ENCODE measurements around the gene CDC20. TPM values are rescaled to one million over a fixed set of nuclear protein-coding genes. Genes with fewer than 3 reads are reported as not detected.

The CDC20 gene
- total and polyA plus RNA-seq, 2 of the 4 experiments (the other 2 are of a cell fraction), result 103 to 107 TPM

DNA sequence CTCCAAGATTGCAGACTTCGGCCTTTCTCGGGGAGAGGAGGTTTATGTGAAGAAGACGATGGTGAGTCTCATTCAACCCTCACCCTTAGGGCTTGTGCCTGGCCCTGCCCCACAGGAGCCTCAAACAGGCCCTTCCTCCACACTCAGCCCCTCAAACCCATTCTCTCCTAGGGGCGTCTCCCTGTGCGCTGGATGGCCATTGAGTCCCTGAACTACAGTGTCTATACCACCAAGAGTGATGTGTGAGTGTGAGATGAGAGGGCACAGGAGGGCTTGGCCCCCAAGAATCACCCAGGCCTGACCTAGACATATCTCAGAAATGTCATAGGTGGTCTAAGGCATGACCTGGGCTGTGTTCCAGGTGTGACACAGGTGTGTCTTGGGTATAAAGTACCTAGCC, 39.5 kb upstream of the CDC20 start:
- H3K14ac ChIP-seq (replicated peaks; ENCODE audit: low read depth, low read length), result no peak overlapping the region
- in situ Hi-C loops (cut with MboI; ENCODE audit: low sequenced_read_pairs), result no loop called here
- no peak overlapping the region for H3K4me3 ChIP-seq (ENCODE audit: insufficient read depth, low read depth, low read length)
- ChIA-PET POLR2A (ENCODE audit: unreplicated experiment) (no interaction called here), CTCF (no interaction called here)
- no peak for ATAC-seq (ENCODE audit: low read depth)
- no peak overlapping the region for H3K18ac ChIP-seq (ENCODE audit: low read depth, low read length)
- intact Hi-C loops (cut with micrococcal nuclease), result no loop called here
- no peak overlapping the region for H3K27ac ChIP-seq (ENCODE audit: insufficient read depth, low read length)
- no peak overlapping the region for H4K8ac ChIP-seq (ENCODE audit: low read depth in 2 of 2, low read length in 2 of 2)
- H3K4me2 ChIP-seq (ENCODE audit: low read depth, low read length), result no peak overlapping the region
- H2BK5ac ChIP-seq (ENCODE audit: low read depth, low read length, poor library complexity, severe bottlenecking), result no peak overlapping the region
- no peak overlapping the region for H3K4ac ChIP-seq (ENCODE audit: low read depth, low read length)
- peak overlapping the region; percentile 44 for H2AK9ac ChIP-seq (replicated peaks; ENCODE audit: low read depth, low read length, poor library complexity)
- no peaks in the 10 kb centered on the region for H3K36me3 ChIP-seq (ENCODE audit: control insufficient read depth, insufficient read depth, low read length)
- H3K23ac ChIP-seq (ENCODE audit: low read depth, low read length), result no peak overlapping the region
- no peak overlapping the region for H2BK120ac ChIP-seq (ENCODE audit: low read depth, low read length)
- WGBS, 2 experiments (ENCODE audit: extremely low coverage in 2 of 2, insufficient read length in 1 of 2), result no CpG with 5 or more reads among the region's 5 CpGs
- no peak overlapping the region for H2BK15ac ChIP-seq (ENCODE audit: low read depth, low read length)
- H4K20me1 ChIP-seq (ENCODE audit: insufficient read depth, low read length), result no peaks in the 10 kb centered on the region
- H4K91ac ChIP-seq (ENCODE audit: insufficient read depth, low read depth, low read length), result no peak overlapping the region
- no peaks in the 10 kb centered on the region for H3K9me3 ChIP-seq (ENCODE audit: control insufficient read depth, insufficient read depth, low read length)
- H3K9ac ChIP-seq (ENCODE audit: low read depth, low read length), result no peak overlapping the region
- no peaks in the 10 kb centered on the region for H3K79me1 ChIP-seq (ENCODE audit: low read depth in 1 of 2, low read length in 2 of 2)
- no peak overlapping the region for H2AK5ac ChIP-seq (ENCODE audit: low read depth, low read length)
- H3K56ac ChIP-seq (ENCODE audit: extremely low read depth, insufficient read depth, low read length), result no peak overlapping the region
- no peak overlapping the region for H2AFZ ChIP-seq (replicated peaks; ENCODE audit: low read length, poor library complexity)
- BruUV-seq (replicated peaks), result no TSS peak
- H3K4me1 ChIP-seq (ENCODE audit: control insufficient read depth, insufficient read depth, low read length), result peaks cover 5% of the 10 kb centered on the region
- no peak for DNase-seq
- H2BK20ac ChIP-seq (ENCODE audit: low read depth, low read length), result no peak overlapping the region
- no peak overlapping the region for H4K5ac ChIP-seq (ENCODE audit: low read depth, low read length)
- no peaks in the 10 kb centered on the region for H3K27me3 ChIP-seq (ENCODE audit: control insufficient read depth, insufficient read depth, low read length)
- TF ChIP-seq RCOR1 (IDR thresholded peaks at IDR 0.05; ENCODE audit: insufficient replicate concordance, low read length) (no peak), RAD21 (IDR thresholded peaks at IDR 0.05; ENCODE audit: low read length) (no peak), MAFK (IDR thresholded peaks at IDR 0.05; ENCODE audit: low read depth, low read length) (no peak), NFE2L2 (IDR thresholded peaks at IDR 0.05; ENCODE audit: low read depth, low read length) (no peak), BHLHE40 (IDR thresholded peaks at IDR 0.05; ENCODE audit: low read depth, low read length) (no peak), MXI1 (IDR thresholded peaks at IDR 0.05; ENCODE audit: borderline replicate concordance, low read depth, low read length) (no peak), SMC3 (IDR thresholded peaks at IDR 0.05; ENCODE audit: low read depth, low read length) (no peak), FOS (IDR thresholded peaks at IDR 0.05; ENCODE audit: low read depth, low read length) (no peak), MAZ (IDR thresholded peaks at IDR 0.05; ENCODE audit: borderline replicate concordance, low read depth, low read length) (no peak), POLR2A (IDR thresholded peaks at IDR 0.05; ENCODE audit: low read depth, low read length) (no peak), CHD1 (IDR thresholded peaks at IDR 0.05; ENCODE audit: low read depth, low read length) (no peak), CEBPB (IDR thresholded peaks at IDR 0.05; ENCODE audit: low read depth, low read length) (no peak)
- TF ChIP-seq, protein P1, sequence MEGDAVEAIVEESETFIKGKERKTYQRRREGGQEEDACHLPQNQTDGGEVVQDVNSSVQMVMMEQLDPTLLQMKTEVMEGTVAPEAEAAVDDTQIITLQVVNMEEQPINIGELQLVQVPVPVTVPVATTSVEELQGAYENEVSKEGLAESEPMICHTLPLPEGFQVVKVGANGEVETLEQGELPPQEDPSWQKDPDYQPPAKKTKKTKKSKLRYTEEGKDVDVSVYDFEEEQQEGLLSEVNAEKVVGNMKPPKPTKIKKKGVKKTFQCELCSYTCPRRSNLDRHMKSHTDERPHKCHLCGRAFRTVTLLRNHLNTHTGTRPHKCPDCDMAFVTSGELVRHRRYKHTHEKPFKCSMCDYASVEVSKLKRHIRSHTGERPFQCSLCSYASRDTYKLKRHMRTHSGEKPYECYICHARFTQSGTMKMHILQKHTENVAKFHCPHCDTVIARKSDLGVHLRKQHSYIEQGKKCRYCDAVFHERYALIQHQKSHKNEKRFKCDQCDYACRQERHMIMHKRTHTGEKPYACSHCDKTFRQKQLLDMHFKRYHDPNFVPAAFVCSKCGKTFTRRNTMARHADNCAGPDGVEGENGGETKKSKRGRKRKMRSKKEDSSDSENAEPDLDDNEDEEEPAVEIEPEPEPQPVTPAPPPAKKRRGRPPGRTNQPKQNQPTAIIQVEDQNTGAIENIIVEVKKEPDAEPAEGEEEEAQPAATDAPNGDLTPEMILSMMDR (conservative IDR thresholded peaks at IDR 0.05; ENCODE audit: low read depth, low read length), result no peak
- TF ChIP-seq, protein P2, sequence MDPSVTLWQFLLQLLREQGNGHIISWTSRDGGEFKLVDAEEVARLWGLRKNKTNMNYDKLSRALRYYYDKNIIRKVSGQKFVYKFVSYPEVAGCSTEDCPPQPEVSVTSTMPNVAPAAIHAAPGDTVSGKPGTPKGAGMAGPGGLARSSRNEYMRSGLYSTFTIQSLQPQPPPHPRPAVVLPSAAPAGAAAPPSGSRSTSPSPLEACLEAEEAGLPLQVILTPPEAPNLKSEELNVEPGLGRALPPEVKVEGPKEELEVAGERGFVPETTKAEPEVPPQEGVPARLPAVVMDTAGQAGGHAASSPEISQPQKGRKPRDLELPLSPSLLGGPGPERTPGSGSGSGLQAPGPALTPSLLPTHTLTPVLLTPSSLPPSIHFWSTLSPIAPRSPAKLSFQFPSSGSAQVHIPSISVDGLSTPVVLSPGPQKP (IDR thresholded peaks at IDR 0.05; ENCODE audit: borderline replicate concordance, low read depth, low read length), result no peak
- TF ChIP-seq, protein P3, sequence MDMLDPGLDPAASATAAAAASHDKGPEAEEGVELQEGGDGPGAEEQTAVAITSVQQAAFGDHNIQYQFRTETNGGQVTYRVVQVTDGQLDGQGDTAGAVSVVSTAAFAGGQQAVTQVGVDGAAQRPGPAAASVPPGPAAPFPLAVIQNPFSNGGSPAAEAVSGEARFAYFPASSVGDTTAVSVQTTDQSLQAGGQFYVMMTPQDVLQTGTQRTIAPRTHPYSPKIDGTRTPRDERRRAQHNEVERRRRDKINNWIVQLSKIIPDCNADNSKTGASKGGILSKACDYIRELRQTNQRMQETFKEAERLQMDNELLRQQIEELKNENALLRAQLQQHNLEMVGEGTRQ (IDR thresholded peaks at IDR 0.05; ENCODE audit: low read depth, low read length), result no peak
- H3K9me1 ChIP-seq (ENCODE audit: insufficient read depth, low read length), result peaks cover 3% of the 10 kb centered on the region; the same call in 1 of the 2 replicates
- dilution Hi-C loops (cut with HindIII; ENCODE audit: low sequenced_read_pairs, unreplicated experiment), result no loop called here

Data from IMR-90 (cell line).